ENCODE results near the gene CHRDL2.

Gene CHRDL2

DNA sequence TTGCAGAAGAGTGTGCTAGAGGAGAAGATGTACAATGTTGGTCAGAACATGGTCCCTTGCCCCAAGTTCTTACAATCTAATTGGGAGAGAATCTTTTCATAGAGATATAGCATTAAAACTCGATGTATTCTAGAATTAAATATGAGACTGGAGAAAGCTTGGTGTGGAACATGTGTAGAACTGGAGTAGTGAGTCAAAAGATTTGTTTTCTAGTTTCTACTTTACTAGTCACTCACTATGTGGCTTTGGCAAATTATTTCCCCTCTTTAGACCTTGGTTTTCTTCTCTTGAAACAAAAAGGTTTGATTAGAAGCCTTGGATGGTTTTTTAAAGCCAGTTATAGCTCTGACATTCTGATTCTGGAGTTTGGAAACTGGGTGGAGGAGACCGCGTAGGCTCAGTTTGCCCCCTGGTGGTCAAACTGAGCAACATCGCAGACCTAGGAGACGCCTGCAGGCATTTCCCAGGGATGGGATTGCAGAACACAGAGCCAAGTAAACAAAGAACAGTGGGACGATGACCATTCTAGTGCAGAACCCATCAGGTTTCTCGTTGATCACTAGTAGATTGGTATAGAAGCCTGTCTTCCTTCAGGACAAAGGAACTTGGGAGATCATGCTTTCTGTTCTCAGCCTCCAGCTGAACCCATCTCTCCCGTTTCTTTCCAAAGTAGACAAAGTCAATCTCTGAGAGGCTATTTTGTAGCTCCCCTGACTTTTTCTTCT lies 8.5 kb upstream of the CHRDL2 start:
- no peak overlapping the region for H2AFZ ChIP-seq (ENCODE audit: insufficient read depth, low read length, poor library complexity)
- H2BK12ac ChIP-seq (ENCODE audit: low read length), result no peak overlapping the region
- H3K79me1 ChIP-seq (ENCODE audit: low read length), result no peaks in the 10 kb centered on the region
- no peak overlapping the region for H2BK5ac ChIP-seq (ENCODE audit: low read depth, low read length, poor library complexity)
- no peak overlapping the region for H4K12ac ChIP-seq (ENCODE audit: low read depth, low read length)
- DNase-seq, result peak; percentile 49 to 87
- H2BK120ac ChIP-seq (ENCODE audit: insufficient read depth, low read length, poor library complexity), result no peak overlapping the region
- H3K4ac ChIP-seq (ENCODE audit: low read depth, low read length), result no peak overlapping the region
- H3K4me1 ChIP-seq (ENCODE audit: control insufficient read depth in 1 of 2, insufficient read depth in 2 of 2, low read length in 2 of 2), result no peaks in the 10 kb centered on the region
- H3K9ac ChIP-seq (ENCODE audit: low read length), result no peak overlapping the region
- H3K27ac ChIP-seq (ENCODE audit: low read depth, low read length), result no peak overlapping the region
- no peak overlapping the region for H2AK5ac ChIP-seq (ENCODE audit: low read length)
- H3K36me3 ChIP-seq (ENCODE audit: control insufficient read depth in 1 of 2, insufficient read depth in 2 of 2, low read length in 2 of 2), result no peaks in the 10 kb centered on the region
- H3K14ac ChIP-seq (ENCODE audit: low read length), result no peak overlapping the region
- no peak overlapping the region for H4K91ac ChIP-seq (ENCODE audit: low read depth, low read length)
- no peaks in the 10 kb centered on the region for H3K79me2 ChIP-seq (ENCODE audit: control insufficient read depth, insufficient read depth, low read length, poor library complexity)
- H3K9me3 ChIP-seq (ENCODE audit: insufficient read depth, low read depth, low read length), result peaks cover 3% of the 10 kb centered on the region
- H3K18ac ChIP-seq (ENCODE audit: low read length), result no peak overlapping the region
- H4K8ac ChIP-seq (ENCODE audit: low read depth, low read length), result no peak overlapping the region
- no peak overlapping the region for H3K4me2 ChIP-seq (ENCODE audit: low read length)
- no CpG with 5 or more reads among the region's 8 CpGs for WGBS (ENCODE audit: extremely low coverage, insufficient coverage, insufficient read length)
- no peak overlapping the region for H3K23ac ChIP-seq (ENCODE audit: low read length)
- H3K27me3 ChIP-seq (ENCODE audit: insufficient read depth, low read length), result no peaks in the 10 kb centered on the region
- H3K4me3 ChIP-seq (ENCODE audit: low read depth, low read length), result no peak overlapping the region

DNA sequence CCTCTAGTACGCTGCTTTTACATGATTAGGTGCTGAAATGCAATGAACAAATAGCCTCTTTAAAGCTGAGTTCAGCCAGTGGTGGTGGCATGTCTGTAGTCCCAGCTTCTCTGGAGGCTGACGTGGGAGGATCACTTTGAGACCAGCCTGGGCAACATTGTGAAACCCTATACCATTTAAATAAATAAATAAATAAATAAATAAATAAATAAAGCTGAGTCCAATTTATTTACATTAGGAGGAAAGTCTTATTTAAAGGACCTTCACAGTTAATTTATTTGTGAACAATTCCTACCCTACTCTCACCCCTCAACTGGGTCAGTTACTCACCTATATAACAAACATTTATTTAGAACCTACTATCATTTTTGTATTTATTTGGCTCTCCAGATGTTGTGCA lies 4.8 kb upstream of the CHRDL2 start:
- no peak overlapping the region for H4K12ac ChIP-seq (ENCODE audit: low read depth, low read length)
- H3K4ac ChIP-seq (ENCODE audit: low read depth, low read length), result no peak overlapping the region
- H3K23ac ChIP-seq (ENCODE audit: low read length), result no peak overlapping the region
- no peak overlapping the region for H2BK12ac ChIP-seq (ENCODE audit: low read length)
- H3K27me3 ChIP-seq (ENCODE audit: insufficient read depth, low read length), result peaks cover 18% of the 10 kb centered on the region
- H3K79me1 ChIP-seq (ENCODE audit: low read length), result no peaks in the 10 kb centered on the region
- H3K36me3 ChIP-seq (ENCODE audit: control insufficient read depth in 1 of 2, insufficient read depth in 2 of 2, low read length in 2 of 2), result no peaks in the 10 kb centered on the region
- no peak overlapping the region for H4K8ac ChIP-seq (ENCODE audit: low read depth, low read length)
- H3K79me2 ChIP-seq (ENCODE audit: control insufficient read depth, insufficient read depth, low read length, poor library complexity), result no peaks in the 10 kb centered on the region
- no peak overlapping the region for H2AK5ac ChIP-seq (ENCODE audit: low read length)
- no peak overlapping the region for H3K18ac ChIP-seq (ENCODE audit: low read length)
- no CpG with 5 or more reads among the region's 2 CpGs for WGBS (ENCODE audit: extremely low coverage, insufficient coverage, insufficient read length)
- H3K9me3 ChIP-seq (ENCODE audit: insufficient read depth, low read depth, low read length), result peaks cover 3% of the 10 kb centered on the region
- H3K4me1 ChIP-seq (ENCODE audit: control insufficient read depth in 1 of 2, insufficient read depth in 2 of 2, low read length in 2 of 2), result peaks cover 0 to 3% of the 10 kb centered on the region in 2 experiments
- H3K14ac ChIP-seq (ENCODE audit: low read length), result no peak overlapping the region
- H2AFZ ChIP-seq (ENCODE audit: insufficient read depth, low read length, poor library complexity), result no peak overlapping the region
- no peak overlapping the region for H3K27ac ChIP-seq (ENCODE audit: low read depth, low read length)
- H4K91ac ChIP-seq (ENCODE audit: low read depth, low read length), result no peak overlapping the region
- no peak overlapping the region for H3K4me2 ChIP-seq (ENCODE audit: low read length)
- DNase-seq, result no peak
- no peak overlapping the region for H3K4me3 ChIP-seq (ENCODE audit: low read depth, low read length)
- H3K9ac ChIP-seq (ENCODE audit: low read length), result no peak overlapping the region
- H2BK5ac ChIP-seq (ENCODE audit: low read depth, low read length, poor library complexity), result no peak overlapping the region
- no peak overlapping the region for H2BK120ac ChIP-seq (ENCODE audit: insufficient read depth, low read length, poor library complexity)

DNA sequence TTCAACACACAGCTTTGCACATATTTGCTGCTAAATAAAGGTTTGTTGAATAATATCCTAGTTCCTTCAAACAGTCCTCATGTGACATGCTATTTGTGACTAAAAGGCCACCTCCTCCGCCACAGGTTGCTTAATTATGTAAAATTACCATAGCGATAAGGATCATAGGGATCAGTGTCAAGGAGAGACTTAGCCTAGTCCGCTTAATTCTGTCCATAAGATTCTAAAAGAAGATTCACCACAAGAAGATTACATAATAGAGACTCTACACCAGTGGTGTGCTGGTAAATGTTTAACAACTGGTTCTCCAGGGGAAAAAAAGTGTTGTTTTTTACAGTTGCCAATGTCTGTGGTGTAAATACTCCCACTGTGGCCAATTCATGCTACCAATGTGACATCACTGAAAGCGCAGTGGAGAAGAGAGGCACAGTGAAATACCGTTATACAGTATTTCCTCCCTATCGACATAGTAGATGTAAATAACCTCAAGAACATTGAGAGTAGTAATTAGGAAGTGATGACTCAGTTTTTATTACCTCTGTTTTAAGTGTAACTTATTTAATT lies 4.2 kb upstream of the CHRDL2 start:
- Histone ChIP-seq H2BK12ac (ENCODE audit: low read length) (no peak overlapping the region), H2BK5ac (ENCODE audit: low read depth, low read length, poor library complexity) (no peak overlapping the region), H3K14ac (ENCODE audit: low read length) (no peak overlapping the region), H3K4me3 (ENCODE audit: low read depth, low read length) (no peak overlapping the region), H3K4me2 (ENCODE audit: low read length) (no peak overlapping the region), H3K9ac (ENCODE audit: low read length) (no peak overlapping the region), H3K4me1 (ENCODE audit: control insufficient read depth in 1 of 2, insufficient read depth in 2 of 2, low read length in 2 of 2) (peaks cover 0 to 3% of the 10 kb centered on the region in 2 experiments), H3K9me3 (ENCODE audit: insufficient read depth, low read depth, low read length) (peaks cover 3% of the 10 kb centered on the region), H2AK5ac (ENCODE audit: low read length) (no peak overlapping the region), H3K27me3 (ENCODE audit: insufficient read depth, low read length) (peaks cover 23% of the 10 kb centered on the region), H3K36me3 (ENCODE audit: control insufficient read depth in 1 of 2, insufficient read depth in 2 of 2, low read length in 2 of 2) (no peaks in the 10 kb centered on the region), H3K27ac (ENCODE audit: low read depth, low read length) (no peak overlapping the region), H4K12ac (ENCODE audit: low read depth, low read length) (no peak overlapping the region), H3K18ac (ENCODE audit: low read length) (no peak overlapping the region), H3K79me2 (ENCODE audit: control insufficient read depth, insufficient read depth, low read length, poor library complexity) (no peaks in the 10 kb centered on the region), H3K4ac (ENCODE audit: low read depth, low read length) (no peak overlapping the region), H2BK120ac (ENCODE audit: insufficient read depth, low read length, poor library complexity) (no peak overlapping the region), H4K91ac (ENCODE audit: low read depth, low read length) (no peak overlapping the region), H2AFZ (ENCODE audit: insufficient read depth, low read length, poor library complexity) (no peak overlapping the region), H3K79me1 (ENCODE audit: low read length) (no peaks in the 10 kb centered on the region), H3K23ac (ENCODE audit: low read length) (no peak overlapping the region), H4K8ac (ENCODE audit: low read depth, low read length) (no peak overlapping the region)
- WGBS (ENCODE audit: extremely low coverage, insufficient coverage, insufficient read length), result no CpG with 5 or more reads among the region's 6 CpGs
- no peak for DNase-seq

DNA sequence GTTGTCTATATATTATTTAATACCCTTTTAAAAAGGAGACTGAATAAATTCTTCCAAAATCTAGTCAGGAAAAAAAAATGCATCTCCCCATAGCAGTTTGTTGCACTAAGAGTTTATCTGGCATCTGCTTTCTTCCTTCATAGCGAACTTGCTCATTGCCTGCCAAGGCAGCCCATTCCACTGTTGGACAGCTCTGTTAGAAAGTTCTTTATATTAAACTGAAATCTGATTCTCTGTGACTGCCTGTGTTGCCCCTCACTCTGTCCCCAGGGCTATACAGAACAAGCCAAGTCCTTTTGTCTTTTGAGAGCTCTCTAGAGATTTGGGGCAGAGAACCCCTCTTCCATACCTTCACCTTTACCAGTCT lies 3.3 kb upstream of the CHRDL2 start:
- Histone ChIP-seq H3K4ac (ENCODE audit: low read depth, low read length) (no peak overlapping the region), H3K9me3 (ENCODE audit: insufficient read depth, low read depth, low read length) (peaks cover 3% of the 10 kb centered on the region), H3K9ac (ENCODE audit: low read length) (no peak overlapping the region), H3K79me2 (ENCODE audit: control insufficient read depth, insufficient read depth, low read length, poor library complexity) (no peaks in the 10 kb centered on the region), H2BK5ac (ENCODE audit: low read depth, low read length, poor library complexity) (no peak overlapping the region), H3K27me3 (ENCODE audit: insufficient read depth, low read length) (peaks cover 32% of the 10 kb centered on the region), H4K12ac (ENCODE audit: low read depth, low read length) (no peak overlapping the region), H2AK5ac (ENCODE audit: low read length) (no peak overlapping the region), H2BK12ac (ENCODE audit: low read length) (no peak overlapping the region), H3K4me3 (ENCODE audit: low read depth, low read length) (no peak overlapping the region), H4K91ac (ENCODE audit: low read depth, low read length) (no peak overlapping the region), H3K79me1 (ENCODE audit: low read length) (no peaks in the 10 kb centered on the region), H3K27ac (ENCODE audit: low read depth, low read length) (no peak overlapping the region), H3K14ac (ENCODE audit: low read length) (no peak overlapping the region), H3K4me1 (ENCODE audit: control insufficient read depth in 1 of 2, insufficient read depth in 2 of 2, low read length in 2 of 2) (peaks cover 0 to 3% of the 10 kb centered on the region in 2 experiments), H3K23ac (ENCODE audit: low read length) (no peak overlapping the region), H2BK120ac (ENCODE audit: insufficient read depth, low read length, poor library complexity) (no peak overlapping the region), H4K8ac (ENCODE audit: low read depth, low read length) (no peak overlapping the region), H3K18ac (ENCODE audit: low read length) (no peak overlapping the region), H3K36me3 (ENCODE audit: control insufficient read depth in 1 of 2, insufficient read depth in 2 of 2, low read length in 2 of 2) (no peaks in the 10 kb centered on the region), H3K4me2 (ENCODE audit: low read length) (no peak overlapping the region), H2AFZ (ENCODE audit: insufficient read depth, low read length, poor library complexity) (no peak overlapping the region)
- DNase-seq, result no peak
- WGBS (ENCODE audit: extremely low coverage, insufficient coverage, insufficient read length), result no CpG with 5 or more reads among the region's 1 CpG
